Measurements from ENCODE around the gene DDX31.

Gene DDX31

DNA sequence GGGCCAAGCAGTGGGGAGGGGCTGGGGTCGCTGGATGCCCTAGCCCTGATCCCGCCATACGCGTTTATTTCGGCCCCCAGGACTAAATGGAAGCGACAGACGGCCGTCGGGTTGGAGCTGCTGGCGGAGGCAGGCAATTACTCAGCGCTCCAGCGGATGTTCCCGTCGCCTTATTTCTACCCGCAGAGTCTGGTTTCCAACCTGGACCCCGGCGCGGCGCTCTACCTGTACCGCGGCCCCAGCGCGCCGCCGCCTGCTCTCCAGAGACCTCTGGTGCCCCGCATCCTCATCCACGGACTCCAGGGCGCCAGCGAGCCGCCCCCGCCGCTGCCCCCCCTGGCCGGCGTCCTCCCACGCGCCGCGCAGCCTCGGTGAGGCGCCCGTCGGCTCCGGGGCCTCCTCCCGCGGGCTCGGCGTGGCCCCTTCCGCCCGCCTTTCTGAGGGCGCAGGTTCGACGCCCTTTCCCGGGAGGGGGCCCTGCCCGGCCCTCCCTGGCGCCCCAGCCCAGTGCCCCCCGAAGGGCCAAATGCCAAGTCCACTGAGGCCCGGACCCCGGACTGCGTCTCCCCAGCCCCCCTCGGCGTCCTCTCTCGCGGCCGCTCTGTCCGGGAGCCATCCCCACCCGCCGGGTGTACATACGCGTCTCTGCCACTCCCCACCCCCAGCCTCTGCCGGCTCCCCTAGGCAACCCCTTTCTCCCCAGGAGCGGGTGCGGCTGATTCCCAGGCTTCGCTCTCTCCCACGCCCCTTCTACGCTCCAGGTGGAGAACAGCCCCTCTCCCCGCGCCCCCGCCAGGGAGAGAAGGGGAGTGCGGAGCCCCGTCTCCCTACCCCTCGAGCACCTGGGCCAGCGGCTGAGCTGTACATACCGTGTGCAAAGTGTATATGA is 80.4 kb downstream of the DDX31 start:
- TF ChIP-seq, protein P1, sequence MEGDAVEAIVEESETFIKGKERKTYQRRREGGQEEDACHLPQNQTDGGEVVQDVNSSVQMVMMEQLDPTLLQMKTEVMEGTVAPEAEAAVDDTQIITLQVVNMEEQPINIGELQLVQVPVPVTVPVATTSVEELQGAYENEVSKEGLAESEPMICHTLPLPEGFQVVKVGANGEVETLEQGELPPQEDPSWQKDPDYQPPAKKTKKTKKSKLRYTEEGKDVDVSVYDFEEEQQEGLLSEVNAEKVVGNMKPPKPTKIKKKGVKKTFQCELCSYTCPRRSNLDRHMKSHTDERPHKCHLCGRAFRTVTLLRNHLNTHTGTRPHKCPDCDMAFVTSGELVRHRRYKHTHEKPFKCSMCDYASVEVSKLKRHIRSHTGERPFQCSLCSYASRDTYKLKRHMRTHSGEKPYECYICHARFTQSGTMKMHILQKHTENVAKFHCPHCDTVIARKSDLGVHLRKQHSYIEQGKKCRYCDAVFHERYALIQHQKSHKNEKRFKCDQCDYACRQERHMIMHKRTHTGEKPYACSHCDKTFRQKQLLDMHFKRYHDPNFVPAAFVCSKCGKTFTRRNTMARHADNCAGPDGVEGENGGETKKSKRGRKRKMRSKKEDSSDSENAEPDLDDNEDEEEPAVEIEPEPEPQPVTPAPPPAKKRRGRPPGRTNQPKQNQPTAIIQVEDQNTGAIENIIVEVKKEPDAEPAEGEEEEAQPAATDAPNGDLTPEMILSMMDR (IDR thresholded peaks at IDR 0.05; ENCODE audit: low read length, missing control alignments): no peak

GRCh38 chr9:132588501-132589147 is 81.2 kb downstream of the DDX31 start:
- no peak for DNase-seq (ENCODE audit: low read depth)
- TF ChIP-seq, protein P1 (IDR thresholded peaks at IDR 0.05; ENCODE audit: low read length, missing control alignments): no peak
- no peak overlapping the region for H3K4me3 ChIP-seq (replicated peaks; ENCODE audit: low read depth, low read length)

More for the DNA sequence above, 80.4 kb downstream of the DDX31 start:
- DNase-seq (ENCODE audit: low read depth): no peak
- no peak overlapping the region for H3K4me3 ChIP-seq (replicated peaks; ENCODE audit: low read depth, low read length)

DNA sequence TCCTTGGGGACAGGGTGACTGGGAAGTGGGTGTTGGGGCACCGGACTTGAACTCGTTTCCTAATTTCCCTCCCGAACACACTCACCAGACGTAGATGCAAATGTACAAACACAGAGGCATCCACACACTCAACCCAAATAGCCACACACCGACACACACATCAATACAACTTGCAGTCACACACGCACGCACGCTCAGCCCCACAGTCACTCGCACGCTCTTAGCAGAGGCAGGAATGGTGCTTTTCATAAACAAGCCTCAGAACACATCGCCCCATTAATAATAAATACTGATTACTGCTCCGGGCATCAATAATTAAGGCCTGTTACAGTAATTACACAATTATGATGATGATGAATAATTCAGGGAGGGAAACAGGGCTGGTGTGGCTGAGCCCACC is 81.7 kb downstream of the DDX31 start:
- no peak overlapping the region for H3K4me3 ChIP-seq (replicated peaks; ENCODE audit: low read depth, low read length)
- TF ChIP-seq, protein P1 (IDR thresholded peaks at IDR 0.05; ENCODE audit: low read length, missing control alignments): no peak
- no peak for DNase-seq (ENCODE audit: low read depth)

DNA sequence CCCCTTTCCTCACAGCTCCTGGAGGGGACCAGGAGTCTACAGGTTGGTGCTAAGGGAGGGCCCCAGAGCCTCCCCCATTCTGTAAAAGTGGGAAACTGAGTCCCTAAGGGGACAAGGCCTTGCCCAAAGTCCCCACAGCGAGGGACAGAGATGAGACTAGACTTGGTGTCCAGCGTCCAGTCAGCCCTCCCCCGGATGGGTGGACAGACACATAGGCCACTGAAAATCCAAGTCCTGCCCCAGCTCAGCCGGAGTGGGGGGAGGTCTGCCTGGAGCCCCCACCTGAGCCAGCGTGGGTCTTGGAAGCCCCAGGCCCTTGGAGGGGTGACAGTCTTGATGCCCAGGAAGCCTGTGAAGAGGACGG is 82.2 kb downstream of the DDX31 start:
- TF ChIP-seq, protein P1 (IDR thresholded peaks at IDR 0.05; ENCODE audit: low read length, missing control alignments): no peak
- no peak overlapping the region for H3K4me3 ChIP-seq (replicated peaks; ENCODE audit: low read depth, low read length)
- DNase-seq (ENCODE audit: low read depth): no peak

- no peak overlapping the region for H3K4me3 ChIP-seq (replicated peaks; ENCODE audit: low read depth, low read length)
- TF ChIP-seq, protein P1 (IDR thresholded peaks at IDR 0.05; ENCODE audit: low read length, missing control alignments): no peak
- no peak for DNase-seq (ENCODE audit: low read depth)
Measured at GRCh38 chr9:132586830-132587591, 82.8 kb downstream of the DDX31 start.

GRCh38 chr9:132585954-132586829 is 83.6 kb downstream of the DDX31 start:
- no peak overlapping the region for H3K4me3 ChIP-seq (replicated peaks; ENCODE audit: low read depth, low read length)
- DNase-seq (ENCODE audit: low read depth): no peak
- TF ChIP-seq, protein P1 (IDR thresholded peaks at IDR 0.05; ENCODE audit: low read length, missing control alignments): no peak
